GM12878 (cell line): ENCODE measurements around the gene WWP2.

Source experiments
- EZH2 ChIP-seq: IDR thresholded peaks from 2 replicates; pipeline ENCODE4 v1.6.1; 2012; ENCODE audit warnings: low read depth, mild to moderate bottlenecking, control low read depth, inconsistent platforms, low read length, borderline replicate concordance; ENCODE audit not compliant: control insufficient read depth
- IKZF1 ChIP-seq: fragments of 450-650 bp; conservative IDR thresholded peaks from 2 replicates; pipeline ENCODE4 v1.6.1; 2017; ENCODE audit warnings: antibody characterized with exemption, mild to moderate bottlenecking
- MTA3 ChIP-seq: IDR thresholded peaks from 2 replicates; pipeline ENCODE4 v1.6.1; 2012; ENCODE audit warnings: low read length, inconsistent platforms, borderline replicate concordance
- POLR2A ChIP-seq: IDR thresholded peaks from 2 replicates; pipeline ENCODE4 v1.6.1; 2011; ENCODE audit warnings: low read depth, mild to moderate bottlenecking, low read length
- POLR2AphosphoS5 ChIP-seq: IDR thresholded peaks from 2 replicates; pipeline ENCODE4 v1.6.1; 2011; ENCODE audit warnings: mild to moderate bottlenecking, low read length, inconsistent platforms
- RBBP5 ChIP-seq: fragments of 200-600 bp; sonication (generic); conservative IDR thresholded peaks from 2 replicates; pipeline ENCODE4 v1.6.1; 2016
- REST ChIP-seq: IDR thresholded peaks from 2 replicates; pipeline ENCODE4 v1.6.1; 2012; ENCODE audit warnings: mild to moderate bottlenecking, low read depth, low read length
- SMC3 ChIP-seq: IDR thresholded peaks from 2 replicates; pipeline ENCODE4 v1.6.1; 2011; ENCODE audit warnings: low read length, improper control_type of control experiment, borderline replicate concordance
- ZBTB40 ChIP-seq: fragments of 450-650 bp; IDR thresholded peaks from 2 replicates; pipeline ENCODE4 v1.6.1; 2016; ENCODE audit warnings: mild to moderate bottlenecking, moderate library complexity, borderline replicate concordance

- TF ChIP-seq SMC3 = no peak
- TF ChIP-seq POLR2AphosphoS5 = no peak
- TF ChIP-seq POLR2A = no peak
- TF ChIP-seq ZBTB40 = no peak
- TF ChIP-seq IKZF1 = no peak
- TF ChIP-seq MTA3 = no peak
- TF ChIP-seq REST = no peak
- no peak for TF ChIP-seq RBBP5
- TF ChIP-seq EZH2 = no peak
These were observed 164.1 kb downstream of the WWP2 start for GRCh38 chr16:69926241-69926640.
